ENCODE data around the gene ADAMTS13. TPM values are rescaled to one million over a fixed set of nuclear protein-coding genes. Genes with fewer than 3 reads are reported as not detected.

ADAMTS13 gene
- polyA plus RNA-seq, 1 experiment = 0.86 TPM

GRCh38 chr9:133470427-133470924, 48.3 kb downstream of the ADAMTS13 start:
- ChIA-PET CTCF (interaction anchor here (0.6 kb wide), 1 partner anchor 364 kb away, joined by 3 read pairs; no protein-coding TSS in a partner anchor), POLR2A (no interaction called here)
- TF ChIP-seq CTCF (IDR thresholded peaks at IDR 0.05; ENCODE audit: low read depth, low read length) = no peak
- Histone ChIP-seq H3K9me3 (ENCODE audit: control insufficient read depth, insufficient read depth, low read length) (no peaks in the 10 kb centered on the region; the same call in 1 of the 2 replicates), H3K27me3 (ENCODE audit: control insufficient read depth, insufficient read depth, low read length) (no peaks in the 10 kb centered on the region), H3K27ac (ENCODE audit: low read depth, low read length) (no peak overlapping the region), H3K4me3 (ENCODE audit: low read depth, low read length) (no peak overlapping the region)
- DNase-seq (ENCODE audit: low read depth, low spot score) = no peak

GRCh38 chr9:133470988-133471387, 48.8 kb downstream of the ADAMTS13 start:
- Histone ChIP-seq H3K27ac (ENCODE audit: low read depth, low read length) (no peak overlapping the region), H3K9me3 (ENCODE audit: control insufficient read depth, insufficient read depth, low read length) (no peaks in the 10 kb centered on the region; the same call in 1 of the 2 replicates), H3K27me3 (ENCODE audit: control insufficient read depth, insufficient read depth, low read length) (no peaks in the 10 kb centered on the region), H3K4me3 (ENCODE audit: low read depth, low read length) (no peak overlapping the region)
- CTCF ChIA-PET = interaction anchor here (0.6 kb wide), 1 partner anchor 365 kb away, joined by 3 read pairs; no protein-coding TSS in a partner anchor
- POLR2A ChIA-PET = no interaction called here
- no peak for DNase-seq (ENCODE audit: low read depth, low spot score)
- no peak for TF ChIP-seq CTCF (IDR thresholded peaks at IDR 0.05; ENCODE audit: low read depth, low read length)

- H3K27me3 ChIP-seq (ENCODE audit: control insufficient read depth, insufficient read depth, low read length) = no peaks in the 10 kb centered on the region
- no peak for TF ChIP-seq CTCF (IDR thresholded peaks at IDR 0.05; ENCODE audit: low read depth, low read length)
- no peak overlapping the region for H3K27ac ChIP-seq (ENCODE audit: low read depth, low read length)
- POLR2A ChIA-PET = no interaction called here
- H3K9me3 ChIP-seq (ENCODE audit: control insufficient read depth, insufficient read depth, low read length) = no peaks in the 10 kb centered on the region; the same call in 1 of the 2 replicates
- DNase-seq (ENCODE audit: low read depth, low spot score) = no peak
- no peak overlapping the region for H3K4me3 ChIP-seq (ENCODE audit: low read depth, low read length)
- CTCF ChIA-PET = no interaction called here
Observed at GRCh38 chr9:133471551-133472276, 49.5 kb downstream of the ADAMTS13 start.

GRCh38 chr9:133472277-133472645, 50.1 kb downstream of the ADAMTS13 start:
- no peak for DNase-seq (ENCODE audit: low read depth, low spot score)
- no peak overlapping the region for H3K4me3 ChIP-seq (ENCODE audit: low read depth, low read length)
- POLR2A ChIA-PET = no interaction called here
- no peaks in the 10 kb centered on the region; the same call in 1 of the 2 replicates for H3K9me3 ChIP-seq (ENCODE audit: control insufficient read depth, insufficient read depth, low read length)
- CTCF ChIA-PET = no interaction called here
- H3K27ac ChIP-seq (ENCODE audit: low read depth, low read length) = no peak overlapping the region
- no peak for TF ChIP-seq CTCF (IDR thresholded peaks at IDR 0.05; ENCODE audit: low read depth, low read length)
- H3K27me3 ChIP-seq (ENCODE audit: control insufficient read depth, insufficient read depth, low read length) = peaks cover 4% of the 10 kb centered on the region

- H3K27ac ChIP-seq (ENCODE audit: low read depth, low read length) = no peak overlapping the region
- H3K27me3 ChIP-seq (ENCODE audit: control insufficient read depth, insufficient read depth, low read length) = peaks cover 4% of the 10 kb centered on the region
- no peak for DNase-seq (ENCODE audit: low read depth, low spot score)
- H3K4me3 ChIP-seq (ENCODE audit: low read depth, low read length) = no peak overlapping the region
- CTCF ChIA-PET = no interaction called here
- no peak for TF ChIP-seq CTCF (IDR thresholded peaks at IDR 0.05; ENCODE audit: low read depth, low read length)
- POLR2A ChIA-PET = no interaction called here
- no peaks in the 10 kb centered on the region; the same call in 1 of the 2 replicates for H3K9me3 ChIP-seq (ENCODE audit: control insufficient read depth, insufficient read depth, low read length)
Observed at GRCh38 chr9:133472753-133473378, 50.7 kb downstream of the ADAMTS13 start.
